ENCODE results near the gene IRX2. TPM values are rescaled to one million over a fixed set of nuclear protein-coding genes. Genes with fewer than 3 reads are reported as not detected.
A peak's percentile ranks its signal among the peaks of the same experiment; 100 is the strongest.

The IRX2 gene
- polyA plus RNA-seq, 3 donors = not detected

DNA sequence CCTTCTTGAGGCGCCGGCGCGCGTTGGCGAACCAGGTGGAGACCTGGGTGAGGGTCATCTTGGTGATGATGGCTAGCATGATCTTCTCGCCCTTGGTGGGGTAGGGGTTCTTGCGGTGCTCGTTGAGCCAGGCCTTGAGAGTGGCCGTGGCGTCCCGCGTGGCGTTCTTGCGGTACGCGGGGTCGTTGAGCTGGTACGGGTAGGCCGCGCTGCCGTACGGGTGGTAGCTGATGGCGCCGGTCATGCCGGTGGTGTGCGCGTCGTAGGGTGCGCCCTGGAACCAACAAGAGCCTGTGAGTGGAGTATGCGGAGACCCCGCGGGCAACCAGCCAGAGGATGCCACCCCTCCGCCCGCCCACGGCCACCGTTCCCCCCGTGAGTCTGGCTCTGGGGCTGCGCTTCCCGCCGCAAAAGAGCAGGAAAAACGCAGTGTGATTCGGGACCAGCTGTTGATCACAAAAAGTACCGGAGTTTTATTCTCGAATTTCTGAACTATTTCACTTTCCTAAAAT lies 1.9 kb downstream of the IRX2 start:
- H3K27me3 Mint-ChIP-seq (ENCODE audit: low read depth in 3 of 3) = peaks cover 65 to 86% (median 81%) of the 10 kb centered on the region in 3 donors
- peak overlapping the region in 1 of 7 donors; percentile 42 for H3K27ac Mint-ChIP-seq

DNA sequence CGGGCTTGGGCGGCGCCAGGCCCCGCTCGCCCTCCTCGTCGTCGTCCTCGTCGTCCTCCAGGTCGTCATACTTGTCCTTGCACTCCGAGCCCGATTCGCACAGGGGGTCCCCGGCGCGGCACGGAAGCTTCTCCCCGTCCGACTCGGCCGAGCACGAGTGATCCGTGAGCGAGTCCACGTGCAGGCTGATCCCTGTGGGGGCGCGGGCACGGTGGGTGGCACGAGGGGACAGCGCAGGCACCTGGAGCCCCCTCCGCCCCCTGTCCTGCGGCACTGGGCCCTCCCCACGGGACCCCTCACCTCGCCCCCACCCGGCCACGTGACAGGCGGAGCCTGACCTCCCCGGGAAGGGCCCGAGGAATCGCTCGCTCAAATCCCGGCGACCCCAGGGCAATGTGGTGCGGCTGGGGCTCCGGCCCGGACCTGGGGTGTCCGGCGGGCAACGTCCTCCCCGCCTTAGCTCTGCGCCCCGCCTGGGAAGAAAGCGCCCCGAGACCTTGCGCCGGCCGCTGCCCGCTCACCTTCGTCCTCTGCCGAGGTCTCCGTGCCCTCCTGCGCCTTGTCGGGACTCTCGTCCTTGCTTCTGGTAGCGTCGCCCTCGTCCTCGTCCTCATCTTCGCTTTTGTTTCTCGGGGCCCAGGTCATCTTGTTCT lies 2.5 kb downstream of the IRX2 start:
- peak overlapping the region in 1 of 7 donors; percentile 42 for H3K27ac Mint-ChIP-seq

More for the DNA sequence above, 1.9 kb downstream of the IRX2 start:
- intact Hi-C loops (cut with micrococcal nuclease) = no loop called here
- peaks cover 3 to 7% of the 10 kb centered on the region in 2 donors for H3K36me3 Mint-ChIP-seq
- H3K4me2 ChIP-seq (replicated peaks; ENCODE audit: extremely low read depth, low read length, poor library complexity, severe bottlenecking) = no peak overlapping the region
- H3K4me1 Mint-ChIP-seq = no peaks in the 10 kb centered on the region
- H3K4me3 ChIP-seq (replicated peaks in 1 of 3; ENCODE audit: low read depth in 2 of 3, low read length in 3 of 3) = no peak overlapping the region
- H2AFZ ChIP-seq (ENCODE audit: insufficient read depth, low read depth, low read length, poor library complexity, severe bottlenecking) = no peak overlapping the region
- TF ChIP-seq, protein P1, sequence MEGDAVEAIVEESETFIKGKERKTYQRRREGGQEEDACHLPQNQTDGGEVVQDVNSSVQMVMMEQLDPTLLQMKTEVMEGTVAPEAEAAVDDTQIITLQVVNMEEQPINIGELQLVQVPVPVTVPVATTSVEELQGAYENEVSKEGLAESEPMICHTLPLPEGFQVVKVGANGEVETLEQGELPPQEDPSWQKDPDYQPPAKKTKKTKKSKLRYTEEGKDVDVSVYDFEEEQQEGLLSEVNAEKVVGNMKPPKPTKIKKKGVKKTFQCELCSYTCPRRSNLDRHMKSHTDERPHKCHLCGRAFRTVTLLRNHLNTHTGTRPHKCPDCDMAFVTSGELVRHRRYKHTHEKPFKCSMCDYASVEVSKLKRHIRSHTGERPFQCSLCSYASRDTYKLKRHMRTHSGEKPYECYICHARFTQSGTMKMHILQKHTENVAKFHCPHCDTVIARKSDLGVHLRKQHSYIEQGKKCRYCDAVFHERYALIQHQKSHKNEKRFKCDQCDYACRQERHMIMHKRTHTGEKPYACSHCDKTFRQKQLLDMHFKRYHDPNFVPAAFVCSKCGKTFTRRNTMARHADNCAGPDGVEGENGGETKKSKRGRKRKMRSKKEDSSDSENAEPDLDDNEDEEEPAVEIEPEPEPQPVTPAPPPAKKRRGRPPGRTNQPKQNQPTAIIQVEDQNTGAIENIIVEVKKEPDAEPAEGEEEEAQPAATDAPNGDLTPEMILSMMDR (IDR thresholded peaks at IDR 0.05) = no peak
- no peaks in the 10 kb centered on the region for H3K4me1 ChIP-seq (ENCODE audit: control insufficient read depth in 1 of 2, insufficient read depth in 2 of 2, low read length in 2 of 2)
- no peak overlapping the region for H3K27ac ChIP-seq (ENCODE audit: low read depth in 1 of 2, low read length in 2 of 2)
- DNase-seq = no peak
- H3K9ac ChIP-seq (ENCODE audit: insufficient read depth, low read length, poor library complexity, severe bottlenecking) = no peak overlapping the region
- H3K9me3 Mint-ChIP-seq = peaks cover 0 to 24% (median 11%) of the 10 kb centered on the region in 7 donors
- H3K27me3 ChIP-seq (ENCODE audit: control insufficient read depth in 2 of 2, insufficient read depth in 2 of 2, low read length in 2 of 2) = peaks cover 55 to 81% of the 10 kb centered on the region in 2 donors
- H3K9me3 ChIP-seq (replicated peaks in 1 of 2; ENCODE audit: control insufficient read depth in 1 of 2, insufficient read depth in 1 of 2, low read length in 2 of 2) = peaks cover 0 to 36% of the 10 kb centered on the region in 2 donors
- H3K79me2 ChIP-seq (ENCODE audit: insufficient read depth, low read length) = no peaks in the 10 kb centered on the region
- no peaks in the 10 kb centered on the region for H3K36me3 ChIP-seq (replicated peaks in 1 of 2; ENCODE audit: control insufficient read depth in 1 of 2, insufficient read depth in 2 of 2, low read length in 2 of 2)
- H4K20me1 ChIP-seq (ENCODE audit: insufficient read depth, low read length) = no peaks in the 10 kb centered on the region
- WGBS (ENCODE audit: insufficient coverage) = 11% methylated on average over 45 of the region's 45 CpGs
- H3K4me3 Mint-ChIP-seq = peak overlapping the region in 1 of 2 donors; percentile 89

More for the DNA sequence above, 2.5 kb downstream of the IRX2 start:
- Histone ChIP-seq H2AFZ (ENCODE audit: insufficient read depth, low read depth, low read length, poor library complexity, severe bottlenecking) (no peak overlapping the region), H3K27me3 (ENCODE audit: control insufficient read depth in 2 of 2, insufficient read depth in 2 of 2, low read length in 2 of 2) (peaks cover 55 to 81% of the 10 kb centered on the region in 2 donors), H4K20me1 (ENCODE audit: insufficient read depth, low read length) (no peaks in the 10 kb centered on the region), H3K79me2 (ENCODE audit: insufficient read depth, low read length) (no peaks in the 10 kb centered on the region), H3K4me1 (ENCODE audit: control insufficient read depth in 1 of 2, insufficient read depth in 2 of 2, low read length in 2 of 2) (no peaks in the 10 kb centered on the region), H3K9ac (ENCODE audit: insufficient read depth, low read length, poor library complexity, severe bottlenecking) (no peak overlapping the region), H3K4me2 (replicated peaks; ENCODE audit: extremely low read depth, low read length, poor library complexity, severe bottlenecking) (no peak overlapping the region), H3K36me3 (replicated peaks in 1 of 2; ENCODE audit: control insufficient read depth in 1 of 2, insufficient read depth in 2 of 2, low read length in 2 of 2) (no peaks in the 10 kb centered on the region), H3K4me3 (replicated peaks in 1 of 3; ENCODE audit: low read depth in 2 of 3, low read length in 3 of 3) (no peak overlapping the region), H3K9me3 (replicated peaks in 1 of 2; ENCODE audit: control insufficient read depth in 1 of 2, insufficient read depth in 1 of 2, low read length in 2 of 2) (peaks cover 0 to 39% of the 10 kb centered on the region in 2 donors), H3K27ac (ENCODE audit: low read depth in 1 of 2, low read length in 2 of 2) (no peak overlapping the region)
- TF ChIP-seq, protein P1 (IDR thresholded peaks at IDR 0.05) = no peak
- Mint-ChIP-seq H3K4me3 (peak overlapping the region in 1 of 2 donors; percentile 89), H3K27me3 (ENCODE audit: low read depth in 3 of 3) (peaks cover 65 to 86% (median 81%) of the 10 kb centered on the region in 3 donors), H3K9me3 (peaks cover 0 to 24% (median 11%) of the 10 kb centered on the region in 7 donors), H3K36me3 (peaks cover 3 to 7% of the 10 kb centered on the region in 2 donors), H3K4me1 (no peaks in the 10 kb centered on the region)
- 8% methylated on average over 71 of the region's 71 CpGs for WGBS (ENCODE audit: insufficient coverage)
- intact Hi-C loops (cut with micrococcal nuclease) = no loop called here
- no peak for DNase-seq
